ENCODE measurements around the gene HCFC2.
"Not testable (repeated sequence)": the region's sequence is repeated elsewhere in the genome, so short reads cannot be mapped to it uniquely, and the experiment has no call there.

HCFC2 gene

GRCh38 chr12:104064031-104064841 lies at the start of gene HCFC2:
Gene HCFC2, plus strand, starts transcription at chr12:104064531. Its CDS starts 30 bp downstream, at chr12:104064561.
- DNase-seq: peak; percentile 20

DNA sequence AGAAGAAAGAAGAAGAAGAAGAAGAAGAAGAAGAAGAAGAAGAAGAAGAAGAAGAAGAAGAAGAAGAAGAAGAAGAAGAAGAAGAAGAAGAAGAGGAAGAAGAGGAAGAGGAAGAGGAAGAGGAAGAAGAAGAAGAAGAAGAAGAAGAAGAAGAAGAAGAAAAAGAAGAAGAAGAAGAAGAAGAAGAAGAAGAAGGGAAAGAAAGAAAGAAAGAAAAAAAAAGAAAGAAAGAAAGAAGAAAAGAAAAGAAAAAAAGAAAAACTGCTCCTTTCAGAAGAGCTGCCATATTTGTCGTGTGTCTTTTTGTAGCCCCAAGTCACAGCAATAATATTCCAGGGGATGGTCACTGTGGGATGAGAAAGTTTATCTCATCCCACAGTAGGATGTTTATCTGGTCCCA lies 42.5 kb upstream of the HCFC2 start:
- not testable (repeated sequence) for DNase-seq

DNA sequence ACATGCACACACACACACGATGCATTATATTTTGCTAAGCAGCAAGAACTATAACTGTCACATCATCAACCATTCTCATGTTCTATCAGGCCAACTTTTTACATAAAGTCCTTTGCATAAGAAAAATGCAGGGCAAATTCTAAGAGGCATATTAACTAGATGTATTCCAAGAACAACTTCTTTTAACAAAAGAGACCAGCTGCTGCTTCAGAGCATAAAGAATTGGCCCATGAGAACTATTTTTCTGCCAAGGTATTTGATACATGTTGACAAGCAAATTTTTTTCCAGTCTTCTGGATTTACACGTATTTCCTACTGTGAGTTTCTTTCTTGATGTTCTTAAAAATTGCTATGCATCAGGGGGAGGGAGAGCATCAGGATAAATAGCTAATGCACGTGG lies 41.5 kb upstream of the HCFC2 start:
- no peak for DNase-seq

GRCh38 chr12:104023710-104024109 lies 40.6 kb upstream of the HCFC2 start:
- DNase-seq: no peak

DNA sequence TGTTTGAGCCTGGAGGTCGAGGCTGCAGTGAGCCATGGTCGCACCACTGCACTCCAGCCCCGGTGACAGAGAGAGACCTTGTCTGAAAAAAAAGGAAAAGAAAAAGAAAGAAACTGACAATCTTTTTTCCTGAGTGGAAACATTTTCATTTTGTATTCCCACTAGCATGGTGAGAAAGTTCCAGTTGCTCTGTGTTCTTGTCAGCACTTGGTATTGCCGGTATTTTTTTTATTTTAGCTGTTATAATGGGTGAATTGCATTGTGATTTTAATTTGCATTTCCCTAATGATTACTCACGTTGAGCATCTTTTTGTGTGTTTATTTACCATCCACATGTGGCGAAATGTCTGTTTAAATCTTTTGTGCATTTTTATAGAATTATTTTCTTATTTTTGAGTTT lies 40.0 kb upstream of the HCFC2 start:
- DNase-seq: no peak

- DNase-seq: no peak
Observed at GRCh38 chr12:104025771-104026170, 38.6 kb upstream of the HCFC2 start.

DNA sequence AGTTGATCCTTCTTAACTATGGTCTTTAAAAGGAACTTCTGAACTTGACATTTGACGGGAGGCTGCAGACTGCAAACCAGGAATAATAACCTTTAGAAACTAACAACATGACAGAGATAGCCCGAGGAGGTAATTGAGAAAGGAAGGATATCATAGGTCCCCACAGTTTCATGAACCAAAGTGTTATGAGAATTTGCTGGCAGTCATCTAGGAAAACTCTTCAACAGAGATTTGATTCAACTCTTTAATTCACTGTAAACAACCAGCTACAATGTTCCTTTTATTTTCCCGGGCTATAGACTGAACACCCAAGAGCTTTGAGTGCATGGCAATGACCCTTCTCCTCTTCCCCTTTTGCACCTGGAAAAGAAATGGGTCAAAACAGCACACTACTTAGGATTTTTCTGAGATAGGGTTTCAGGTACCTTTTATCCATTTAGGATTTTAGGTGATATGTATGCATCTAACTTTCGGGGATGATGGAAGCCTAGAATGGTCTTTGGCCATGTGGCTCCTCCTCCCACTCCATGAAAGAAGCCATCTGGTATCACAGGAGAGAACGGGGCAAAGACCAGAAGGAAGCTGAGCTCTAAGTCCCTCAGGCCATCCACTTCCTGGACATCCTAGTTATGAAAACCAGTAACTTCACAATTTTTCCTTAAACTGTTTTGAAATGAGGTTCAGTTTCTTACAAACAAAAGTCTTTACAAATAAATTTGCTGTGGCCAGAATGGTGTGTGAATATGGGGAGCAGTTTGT lies 37.3 kb upstream of the HCFC2 start:
- no peak for DNase-seq

DNA sequence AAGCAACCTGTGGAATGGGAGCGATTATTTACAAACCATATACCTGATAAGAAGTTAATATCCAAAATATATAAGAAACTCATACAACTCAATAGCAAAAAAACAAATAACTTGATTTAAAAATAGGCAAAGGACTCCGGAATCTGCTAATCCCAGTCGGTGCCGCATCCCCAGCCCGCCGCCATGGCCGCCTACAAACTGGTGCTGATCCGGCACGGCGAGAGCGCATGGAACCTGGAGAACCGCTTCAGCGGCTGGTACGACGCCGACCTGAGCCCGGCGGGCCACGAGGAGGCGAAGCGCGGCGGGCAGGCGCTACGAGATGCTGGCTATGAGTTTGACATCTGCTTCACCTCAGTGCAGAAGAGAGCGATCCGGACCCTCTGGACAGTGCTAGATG lies 33.7 kb upstream of the HCFC2 start:
- not testable (repeated sequence) for DNase-seq

- not testable (repeated sequence) for DNase-seq
Observed at GRCh38 chr12:104036143-104036542, 28.2 kb upstream of the HCFC2 start.

- DNase-seq: not testable (repeated sequence)
Observed at GRCh38 chr12:104039769-104040168, 24.6 kb upstream of the HCFC2 start.

DNA sequence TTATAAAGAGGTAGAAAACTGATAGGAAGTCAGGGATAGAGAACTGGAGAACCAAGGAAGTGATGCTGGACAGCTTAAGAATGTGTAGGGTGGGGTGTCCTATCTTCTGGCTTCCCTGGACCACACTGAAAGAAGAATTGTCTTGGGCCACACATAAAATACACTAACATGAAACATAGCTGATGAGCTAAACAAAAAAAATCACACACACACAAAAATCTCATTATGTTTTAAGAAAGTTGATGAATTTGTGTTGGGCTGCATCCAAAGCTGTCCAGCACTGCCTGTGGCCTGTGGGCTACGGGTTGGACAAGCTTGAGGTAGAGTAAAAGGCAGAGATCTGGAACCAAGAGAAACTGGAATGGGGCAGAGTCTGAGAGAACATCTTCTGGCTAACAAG lies 21.8 kb upstream of the HCFC2 start:
- DNase-seq: no peak

DNA sequence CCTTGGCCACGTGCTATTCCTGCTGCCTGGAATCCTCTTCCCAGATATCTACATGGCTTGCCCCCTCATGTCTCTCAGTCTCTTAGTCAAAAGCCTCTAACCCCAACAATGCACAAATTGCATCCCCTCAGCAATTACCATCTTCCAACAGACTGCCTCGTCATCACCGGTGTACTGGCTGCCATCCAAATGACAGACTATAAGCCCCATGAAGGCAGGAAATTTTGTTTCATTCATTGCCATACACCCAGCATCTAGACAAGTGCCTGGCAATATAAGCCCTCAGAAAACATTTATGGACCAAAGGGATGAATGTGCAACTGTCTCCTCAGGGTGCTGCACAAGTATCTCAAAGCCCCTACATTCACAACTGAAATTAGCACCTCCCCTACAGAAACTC lies 20.2 kb upstream of the HCFC2 start:
- DNase-seq: no peak

DNA sequence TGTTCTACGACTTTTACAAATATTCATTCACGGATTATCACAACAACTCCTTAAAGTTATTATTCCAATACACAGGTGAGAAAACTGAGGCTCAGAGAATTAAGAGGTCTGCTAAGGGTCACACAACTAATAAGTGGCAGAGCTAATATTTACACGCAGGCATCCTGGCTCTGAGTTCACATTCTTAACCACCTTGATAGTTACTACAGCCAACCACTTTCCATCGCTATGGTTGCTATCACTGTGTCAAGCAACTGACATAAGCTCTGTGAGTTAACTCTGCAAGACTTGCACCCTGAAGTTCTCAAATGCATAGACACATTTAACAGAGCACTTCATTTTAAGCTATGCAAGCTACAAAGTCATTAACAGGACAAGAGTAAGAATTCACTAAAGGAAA lies 18.0 kb upstream of the HCFC2 start:
- no peak for DNase-seq

GRCh38 chr12:104048162-104048561 lies 16.2 kb upstream of the HCFC2 start:
- no peak for DNase-seq

GRCh38 chr12:104048811-104049210 lies 15.5 kb upstream of the HCFC2 start:
- DNase-seq: no peak

- DNase-seq: no peak
Observed at GRCh38 chr12:104049278-104049902, 14.9 kb upstream of the HCFC2 start.

GRCh38 chr12:104049903-104050356 lies 14.4 kb upstream of the HCFC2 start, which contains the start of gene GLT8D2:
Gene GLT8D2, minus strand, starts transcription at chr12:104050187. Its CDS starts 30,539 bp downstream, at chr12:104019648.
- DNase-seq: no peak

DNA sequence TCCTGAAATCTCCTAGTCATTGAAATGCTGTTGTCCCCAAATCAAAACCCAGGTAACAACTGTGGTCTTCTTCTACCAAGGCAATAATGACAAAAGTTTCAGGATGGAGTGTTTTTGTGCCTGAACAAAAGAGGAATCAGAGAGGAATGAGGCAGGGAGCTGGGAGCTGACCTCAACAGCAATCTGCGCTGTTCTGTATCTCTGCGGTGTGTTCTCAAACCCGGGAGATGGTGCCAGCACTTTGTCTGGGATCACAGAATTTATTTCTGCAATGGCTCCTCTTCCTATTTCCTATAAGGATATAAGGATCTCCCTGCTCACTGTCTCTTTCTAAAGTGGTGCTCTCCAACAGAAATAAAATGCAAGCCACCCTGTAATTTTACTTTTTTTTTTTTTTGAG lies 13.9 kb upstream of the HCFC2 start:
- no peak for DNase-seq

GRCh38 chr12:104054681-104055346 lies 9.5 kb upstream of the HCFC2 start:
- DNase-seq: no peak

DNA sequence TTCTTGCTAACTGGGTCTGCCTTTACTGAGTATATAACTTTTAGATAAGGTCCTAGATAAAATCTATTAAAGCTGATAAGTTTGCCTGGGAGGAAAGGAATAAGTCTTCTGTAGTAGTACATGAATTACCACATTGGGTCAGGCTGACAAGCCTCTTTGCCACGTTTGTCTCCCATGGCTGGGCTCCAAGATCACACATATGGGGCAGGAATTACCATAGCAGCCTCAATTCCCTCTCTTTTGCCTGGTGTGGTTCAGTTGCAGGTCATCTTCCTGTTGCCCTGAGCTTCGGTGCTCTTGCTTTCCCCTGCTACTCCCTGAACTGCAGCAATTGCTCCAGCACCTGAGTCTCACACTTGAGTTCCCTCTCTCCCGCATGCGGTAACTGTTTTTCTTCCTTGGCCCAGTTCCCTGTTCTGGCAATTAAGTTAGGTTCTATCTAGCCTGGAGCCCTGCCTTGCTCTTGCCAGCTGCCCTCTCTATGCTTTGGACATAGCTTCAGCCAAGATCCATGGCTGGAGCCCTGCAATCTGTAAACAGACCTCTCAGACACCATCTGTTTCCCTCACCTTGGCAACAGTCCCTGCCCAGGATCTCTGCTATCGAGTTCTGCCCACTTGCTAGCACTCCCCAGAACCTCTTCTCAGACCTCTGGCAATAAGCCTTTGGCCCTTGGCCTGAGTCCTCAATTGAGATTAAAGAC lies 8.5 kb upstream of the HCFC2 start:
- DNase-seq: no peak

DNA sequence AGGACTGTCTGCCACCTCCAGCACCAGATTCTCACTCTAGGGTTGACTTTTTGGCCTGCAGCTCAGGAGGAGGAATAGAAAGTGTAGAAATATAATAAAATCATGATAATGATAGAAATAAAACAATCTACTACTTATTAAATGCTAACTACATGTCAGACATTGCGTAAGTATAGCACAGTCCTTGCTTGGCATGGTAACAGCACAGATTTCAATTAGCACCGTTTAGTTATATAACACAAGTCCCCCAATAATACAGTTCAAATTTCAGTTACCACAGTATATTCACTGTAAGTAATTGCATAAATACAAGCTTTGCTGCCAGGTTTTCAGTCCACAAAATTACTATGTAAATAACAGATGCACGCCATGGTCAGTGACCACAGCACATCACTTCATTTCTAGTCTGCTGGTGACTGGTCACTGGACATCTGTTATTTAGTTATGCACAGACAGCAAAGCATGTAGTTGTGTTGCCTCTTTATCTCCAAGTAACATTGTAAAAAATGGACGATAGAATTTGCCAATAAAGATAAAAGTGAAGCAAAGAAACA lies 7.8 kb upstream of the HCFC2 start:
- no peak for DNase-seq

DNA sequence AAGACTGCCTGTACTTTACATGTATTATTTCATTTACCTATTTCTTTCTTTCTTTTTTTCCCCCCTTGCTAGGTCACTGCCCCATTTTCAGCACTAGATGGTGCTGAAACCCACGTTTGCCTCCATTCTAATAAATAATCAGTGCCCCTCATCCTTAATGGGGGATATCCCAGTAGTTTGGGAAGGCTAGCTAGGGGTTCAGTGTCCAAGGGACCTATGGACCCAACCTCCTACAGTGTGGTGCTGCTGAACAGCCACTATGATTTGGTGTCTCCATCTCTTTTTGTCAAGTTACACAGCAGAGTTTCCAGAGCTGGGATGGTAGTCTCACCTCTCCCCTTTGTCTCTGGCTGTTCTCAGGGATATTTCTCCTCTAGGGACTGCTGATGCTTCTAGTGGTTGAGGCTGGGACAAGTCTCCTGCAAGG lies 6.5 kb upstream of the HCFC2 start:
- DNase-seq: no peak
